ENCODE measurements around the gene TSEN2. TPM values are rescaled to one million over a fixed set of nuclear protein-coding genes. Genes with fewer than 3 reads are reported as not detected.

Gene TSEN2
- polyA plus RNA-seq, 3 donors, result 21.8 to 25.1 (median 24.0) TPM

GRCh38 chr3:12579456-12579855 lies 95.2 kb downstream of the TSEN2 start:
- DNase-seq (ENCODE audit: low read depth in 3 of 3, low spot score in 2 of 3), result no peak

- no peak for DNase-seq (ENCODE audit: low read depth in 3 of 3, low spot score in 2 of 3)
Measured at GRCh38 chr3:12579905-12580304, 95.6 kb downstream of the TSEN2 start.

GRCh38 chr3:12582730-12583129 lies 98.5 kb downstream of the TSEN2 start:
- no peak for DNase-seq (ENCODE audit: low read depth in 3 of 3, low spot score in 2 of 3)

Other genes with a start within 250 kb of the TSEN2 start
- 10 to 100 TPM; 24.1 to 33.3 (median 28.2) TPM for gene PPARG, start 195.4 kb upstream of the TSEN2 start, polyA plus RNA-seq (ENCODE audit: insufficient read length in 3 of 3)
- 1 to 10 TPM in 2 of 3 donors, under 1 TPM in 1; 0.96 to 1.4 (median 1.0) TPM for gene MKRN2OS, start 61.0 kb downstream of the TSEN2 start, polyA plus RNA-seq (ENCODE audit: insufficient read length in 3 of 3)
- gene MKRN2, start 72.6 kb downstream of the TSEN2 start, polyA plus RNA-seq (ENCODE audit: insufficient read length in 3 of 3), result 10 to 100 TPM; 46.5 to 50.5 (median 47.7) TPM
- 100 to 1,000 TPM; 103 to 106 (median 106) TPM for gene RAF1, start 179.6 kb downstream of the TSEN2 start, polyA plus RNA-seq (ENCODE audit: insufficient read length in 3 of 3)

Data from right renal cortex interstitium (tissue), 3 donors.